A673 (cell line): Measurements from ENCODE around the gene GFY.

ENCODE experiments used
- EZH2 ChIP-seq: fragments of 200-600 bp; sonication (generic); IDR thresholded peaks from 2 replicates; pipeline ENCODE4 v1.6.1; 2017; ENCODE audit warnings: borderline replicate concordance, low read depth, mild to moderate bottlenecking, mixed read lengths, antibody characterized with exemption, low read length; ENCODE audit not compliant: poor library complexity, severe bottlenecking
- TF ChIP-seq, protein P1 (sequence below): fragments of 300-800, 200-600 bp; sonication (generic); conservative IDR thresholded peaks from 2 replicates; pipeline ENCODE4 v1.5.1; 2017; ENCODE audit warnings: low read depth, mild to moderate bottlenecking, antibody characterized with exemption, low read length, moderate library complexity, mixed read lengths

DNA sequence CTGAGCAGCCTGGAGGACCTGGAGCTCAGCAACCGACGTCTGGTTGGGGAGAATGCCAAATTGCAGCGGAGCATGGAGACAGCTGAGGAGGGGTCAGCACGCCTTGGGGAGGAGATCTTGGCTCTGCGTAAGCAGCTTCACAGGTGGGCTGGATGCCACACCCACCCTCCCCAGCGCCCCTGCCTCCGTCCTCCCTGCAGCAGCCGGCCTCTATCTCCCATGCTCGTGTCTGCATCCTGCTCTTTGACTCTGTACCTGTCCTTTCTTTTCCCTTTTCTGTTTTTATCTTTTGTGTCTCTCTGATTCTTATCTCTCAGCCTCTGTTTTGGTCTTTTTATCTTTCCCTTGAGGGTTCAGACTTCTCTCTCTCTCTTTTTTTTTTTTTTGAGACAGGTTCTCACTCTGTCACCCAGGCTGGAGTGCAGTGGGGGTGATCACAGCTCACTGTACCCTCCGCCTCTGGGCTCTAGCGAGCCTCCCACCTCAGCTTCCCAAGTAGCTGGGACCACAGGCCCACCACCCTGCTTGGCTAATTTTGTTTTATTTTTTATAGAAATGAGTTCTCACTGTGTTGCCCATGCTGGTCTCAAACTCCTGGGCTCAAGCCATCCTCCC lies 27.1 kb upstream of the GFY start:
- TF ChIP-seq, protein P1, sequence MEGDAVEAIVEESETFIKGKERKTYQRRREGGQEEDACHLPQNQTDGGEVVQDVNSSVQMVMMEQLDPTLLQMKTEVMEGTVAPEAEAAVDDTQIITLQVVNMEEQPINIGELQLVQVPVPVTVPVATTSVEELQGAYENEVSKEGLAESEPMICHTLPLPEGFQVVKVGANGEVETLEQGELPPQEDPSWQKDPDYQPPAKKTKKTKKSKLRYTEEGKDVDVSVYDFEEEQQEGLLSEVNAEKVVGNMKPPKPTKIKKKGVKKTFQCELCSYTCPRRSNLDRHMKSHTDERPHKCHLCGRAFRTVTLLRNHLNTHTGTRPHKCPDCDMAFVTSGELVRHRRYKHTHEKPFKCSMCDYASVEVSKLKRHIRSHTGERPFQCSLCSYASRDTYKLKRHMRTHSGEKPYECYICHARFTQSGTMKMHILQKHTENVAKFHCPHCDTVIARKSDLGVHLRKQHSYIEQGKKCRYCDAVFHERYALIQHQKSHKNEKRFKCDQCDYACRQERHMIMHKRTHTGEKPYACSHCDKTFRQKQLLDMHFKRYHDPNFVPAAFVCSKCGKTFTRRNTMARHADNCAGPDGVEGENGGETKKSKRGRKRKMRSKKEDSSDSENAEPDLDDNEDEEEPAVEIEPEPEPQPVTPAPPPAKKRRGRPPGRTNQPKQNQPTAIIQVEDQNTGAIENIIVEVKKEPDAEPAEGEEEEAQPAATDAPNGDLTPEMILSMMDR: no peak
- no peak for TF ChIP-seq EZH2
